ENCODE measurements around the gene WLS.

Gene WLS

DNA sequence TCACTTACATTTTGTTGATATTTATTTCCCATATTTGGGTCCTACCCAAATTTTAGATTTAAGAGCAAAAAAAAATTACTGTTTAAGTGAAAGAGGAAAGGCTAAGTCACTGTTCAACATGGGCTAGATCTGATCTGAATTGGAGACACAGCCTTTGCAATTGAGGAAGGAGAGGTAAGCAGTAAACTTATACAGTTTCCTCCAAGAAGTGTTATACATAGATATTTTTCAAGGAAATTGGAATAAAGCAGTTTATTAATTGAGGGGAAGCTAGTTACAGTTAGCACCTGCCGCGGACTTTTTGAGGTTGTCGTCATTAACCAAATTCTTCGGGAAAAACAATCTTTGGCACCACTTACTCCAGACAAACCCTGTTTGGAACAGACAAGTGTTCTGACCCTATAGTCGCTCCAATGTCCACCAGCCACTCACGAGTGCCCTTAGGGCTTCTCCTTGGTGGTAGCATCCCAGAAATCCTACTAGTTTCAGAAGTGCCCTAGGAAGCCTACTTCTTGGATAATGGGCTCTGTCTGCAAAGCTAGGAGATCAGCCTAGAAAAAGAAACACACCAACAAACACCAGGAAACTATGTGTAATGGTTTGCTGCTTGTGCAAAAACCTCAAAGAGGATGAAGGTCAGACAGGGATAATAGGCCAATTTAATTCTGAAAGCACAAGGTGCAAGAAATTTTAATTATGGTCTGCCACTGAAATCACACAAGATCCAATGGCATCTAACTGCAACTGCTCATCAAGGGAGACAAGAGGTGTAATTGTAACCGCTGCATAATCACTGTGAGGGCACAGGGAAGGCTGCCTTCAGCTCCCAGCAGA, 2.5 kb downstream of the WLS start:
- peak overlapping the region; percentile 74; the same call in 1 of the 2 replicates for H3K4me3 ChIP-seq (ENCODE audit: control insufficient read depth, low read depth, low read length)
- no peak for DNase-seq (ENCODE audit: low read depth)
- no peak for TF ChIP-seq CTCF (IDR thresholded peaks at IDR 0.05; ENCODE audit: control insufficient read depth, insufficient read depth, low read depth, low read length, missing control alignments)

DNA sequence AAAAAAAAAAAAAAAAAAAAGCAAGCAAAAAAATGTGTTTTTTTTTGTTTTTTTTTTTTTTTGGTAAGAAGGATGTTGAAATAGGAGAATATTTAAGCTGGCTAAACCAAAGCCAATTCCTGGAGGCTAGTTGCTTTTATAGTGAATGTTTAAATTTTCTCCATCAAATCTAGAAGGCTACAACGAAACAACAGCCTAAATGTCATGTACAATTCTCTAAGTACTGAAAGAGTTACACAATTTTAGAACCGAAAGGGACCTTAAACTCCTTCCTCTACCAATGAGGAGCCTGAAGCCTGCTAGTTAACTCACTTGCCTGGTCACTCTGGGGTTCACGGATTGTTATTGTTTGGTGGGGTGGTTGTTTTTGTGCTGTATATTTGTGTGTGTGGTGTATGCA, 3.5 kb downstream of the WLS start:
- no peak for DNase-seq (ENCODE audit: low read depth)
- no peak for TF ChIP-seq CTCF (IDR thresholded peaks at IDR 0.05; ENCODE audit: control insufficient read depth, insufficient read depth, low read depth, low read length, missing control alignments)
- no peak overlapping the region for H3K4me3 ChIP-seq (ENCODE audit: control insufficient read depth, low read depth, low read length)

DNA sequence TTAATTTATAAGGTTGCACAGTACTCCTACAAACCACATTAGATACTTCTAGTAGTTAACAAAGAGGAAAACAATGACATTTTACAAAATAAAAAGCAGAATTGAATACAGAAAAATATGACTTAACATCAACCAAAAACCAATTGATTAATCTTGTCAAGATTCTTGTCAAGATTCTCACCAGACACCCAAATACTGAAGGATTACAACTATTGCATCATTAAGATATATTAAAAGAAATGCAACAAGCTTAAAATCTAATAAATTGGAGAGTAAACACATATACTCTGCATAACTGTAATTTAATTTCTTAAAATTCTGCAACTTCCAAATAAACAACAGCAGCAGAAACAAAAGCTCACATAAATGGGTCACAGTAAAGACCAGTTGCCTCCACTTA, 4.7 kb downstream of the WLS start:
- no peak for DNase-seq (ENCODE audit: low read depth)
- no peak for TF ChIP-seq CTCF (IDR thresholded peaks at IDR 0.05; ENCODE audit: control insufficient read depth, insufficient read depth, low read depth, low read length, missing control alignments)
- H3K4me3 ChIP-seq (ENCODE audit: control insufficient read depth, low read depth, low read length), result no peak overlapping the region

GRCh38 chr1:68225781-68226180, 6.5 kb downstream of the WLS start:
- H3K4me3 ChIP-seq (ENCODE audit: control insufficient read depth, low read depth, low read length), result no peak overlapping the region
- DNase-seq (ENCODE audit: low read depth), result no peak
- no peak for TF ChIP-seq CTCF (IDR thresholded peaks at IDR 0.05; ENCODE audit: control insufficient read depth, insufficient read depth, low read depth, low read length, missing control alignments)

DNA sequence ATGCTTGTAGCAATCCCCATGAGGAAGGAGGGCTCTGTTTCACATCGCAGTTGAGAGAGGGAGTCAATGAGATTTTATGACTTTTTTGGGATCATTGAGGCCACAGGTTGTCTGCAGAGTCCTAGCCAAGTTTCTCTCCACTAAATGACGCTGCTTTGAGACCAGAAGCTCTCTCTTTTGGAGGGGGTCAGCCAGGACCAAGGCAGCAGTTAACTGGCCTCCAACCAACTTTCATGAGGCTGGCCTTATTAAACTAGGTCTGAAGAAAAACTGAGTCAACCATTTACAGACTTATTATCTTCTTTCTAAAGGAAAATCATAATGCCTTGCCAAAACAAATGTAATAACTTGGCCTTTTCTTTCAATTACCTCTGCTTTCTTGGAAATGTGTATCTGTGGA, 8.6 kb downstream of the WLS start:
- no peak overlapping the region for H3K4me3 ChIP-seq (ENCODE audit: control insufficient read depth, low read depth, low read length)
- no peak for TF ChIP-seq CTCF (IDR thresholded peaks at IDR 0.05; ENCODE audit: control insufficient read depth, insufficient read depth, low read depth, low read length, missing control alignments)
- no peak for DNase-seq (ENCODE audit: low read depth)

DNA sequence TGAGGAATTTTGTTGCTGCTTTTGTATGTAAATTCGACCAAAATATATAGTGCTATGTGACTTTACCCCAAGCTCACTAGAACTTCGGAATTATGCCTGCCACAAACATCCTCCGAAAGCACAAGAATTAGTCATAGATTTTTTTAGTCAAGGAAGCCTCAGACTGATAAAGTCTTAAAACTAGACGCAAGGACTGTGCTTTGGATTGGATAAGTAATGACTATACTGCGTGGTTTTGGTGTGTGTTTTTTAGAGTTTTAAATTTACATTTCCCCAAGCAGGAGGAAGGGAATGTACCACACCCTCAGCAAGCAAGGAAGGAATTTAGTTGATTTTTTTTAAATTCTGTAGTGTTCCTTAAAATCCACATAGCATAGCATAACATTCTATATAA, 10.3 kb downstream of the WLS start:
- H3K4me3 ChIP-seq (ENCODE audit: control insufficient read depth, low read depth, low read length), result no peak overlapping the region
- TF ChIP-seq CTCF (IDR thresholded peaks at IDR 0.05; ENCODE audit: control insufficient read depth, insufficient read depth, low read depth, low read length, missing control alignments), result no peak
- DNase-seq (ENCODE audit: low read depth), result no peak
